Panc1 (cell line): ENCODE data around the gene UBR2. TPM values are rescaled to one million over a fixed set of nuclear protein-coding genes. Genes with fewer than 3 reads are reported as not detected.

Experiments
- ATAC-seq: fragments of 200-7000 bp; cut with Tn5 transposase; 2 replicates; pipeline ENCODE4 v1.9.1; 2020; ENCODE audit warnings: mild to moderate bottlenecking, moderate library complexity
- BruUV-seq: library from RNA; stranded (reverse); fragments of 400-500 nt; replicated peaks from 2 replicates; lab custom pipeline; 2021; lab: Mats Ljungman, UMichigan
- CTCF ChIA-PET: fragments of 300-600 bp; sonication (Branson Sonifier 250); formaldehyde crosslinking; loops from one replicate; lab custom pipeline; 2022; ENCODE audit warnings: antibody characterized with exemption; lab: Charles Lee
- POLR2A ChIA-PET: fragments of 300-600 bp; sonication (Branson Sonifier 250); formaldehyde crosslinking; loops from one replicate; lab custom pipeline; 2022; ENCODE audit warnings: antibody characterized with exemption; lab: Charles Lee
- DNase-seq: peaks from one replicate; pipeline ENCODE4 v3.0.0-alpha.2; 2010; ENCODE audit warnings: low read depth, low spot score
- H3K27ac ChIP-seq: 2 replicates; pipeline ENCODE4 v1.5.1; 2011; ENCODE audit warnings: mild to moderate bottlenecking, low read length, inconsistent platforms
- H3K27me3 ChIP-seq: fragments of 200-500 bp; sonication (Bioruptor generic); 2 replicates; pipeline ENCODE4 v1.6.0; 2014; ENCODE audit warnings: low read length, inconsistent platforms; ENCODE audit not compliant: control insufficient read depth, insufficient read depth
- H3K36me3 ChIP-seq: fragments of 200-500 bp; sonication (Bioruptor generic); 2 replicates; pipeline ENCODE4 v1.5.1; 2014; ENCODE audit warnings: inconsistent platforms, mild to moderate bottlenecking, low read length, moderate library complexity; ENCODE audit not compliant: control insufficient read depth, insufficient read depth
- H3K4me1 ChIP-seq: 2 replicates; pipeline ENCODE4 v1.5.1; 2011; ENCODE audit warnings: inconsistent platforms, mild to moderate bottlenecking, low read length, moderate library complexity; ENCODE audit not compliant: control insufficient read depth, insufficient read depth
- H3K4me3 ChIP-seq, 2 experiments: 2 replicates each; pipeline ENCODE4 v1.5.1; 2011 to 2012; ENCODE audit warnings: low read depth in 2 of 2, low read length in 2 of 2, mild to moderate bottlenecking in 2 of 2, inconsistent platforms in 1 of 2, moderate library complexity in 1 of 2
- H3K9me3 ChIP-seq: fragments of 200-500 bp; sonication (Bioruptor generic); 2 replicates; pipeline ENCODE4 v1.5.1; 2014; ENCODE audit warnings: low read depth, mild to moderate bottlenecking, inconsistent platforms, low read length, moderate library complexity; ENCODE audit not compliant: control insufficient read depth, insufficient read depth
- POLR2AphosphoS5 ChIP-seq: IDR thresholded peaks from 2 replicates; pipeline ENCODE4 v1.6.1; 2012; ENCODE audit warnings: mild to moderate bottlenecking, low read depth, low read length, moderate library complexity
- SIN3A ChIP-seq: IDR thresholded peaks from 2 replicates; pipeline ENCODE4 v1.6.1; 2012; ENCODE audit warnings: low read depth, mild to moderate bottlenecking, low read length, moderate library complexity, borderline replicate concordance; ENCODE audit not compliant: insufficient read depth
- TCF7L2 ChIP-seq: IDR thresholded peaks from 2 replicates; pipeline ENCODE4 v1.6.1; 2011; ENCODE audit warnings: mild to moderate bottlenecking, low read depth, low read length, inconsistent platforms
- in situ Hi-C: cut with HindIII; loops from 2 replicates; pipeline ENCODE4 v1.10.0; 2016; ENCODE audit warnings: low sequenced_read_pairs, low pct_unique_long_range_greater_than_20kb
- intact Hi-C: fragments of 100-400 bp; cut with micrococcal nuclease; formaldehyde crosslinking; loops from one replicate; pipeline ENCODE4 v1.10.0; 2022; ENCODE audit not compliant: unreplicated experiment
- total RNA-seq: library from RNA; stranded (reverse); gene quantifications from one replicate; pipeline ENCODE4 v1.2.1, GENCODE V29; 2021; ENCODE audit not compliant: unreplicated experiment
- TF ChIP-seq, protein P1 (sequence below), 2 experiments: IDR thresholded peaks; 2 replicates each; pipeline ENCODE4 v1.6.1; 2011 to 2012; ENCODE audit warnings: low read depth in 2 of 2, control low read depth in 1 of 2, low read length in 1 of 2, mild to moderate bottlenecking in 1 of 2, moderate library complexity in 1 of 2; ENCODE audit not compliant: insufficient read depth in 1 of 2
- TF ChIP-seq, protein P2 (sequence below): fragments of 450-650 bp; IDR thresholded peaks from 2 replicates; pipeline ENCODE4 v1.5.1; 2017; ENCODE audit warnings: mild to moderate bottlenecking

Gene UBR2
- total RNA-seq, 1 experiment from 2014 or later = 19.1 TPM

DNA sequence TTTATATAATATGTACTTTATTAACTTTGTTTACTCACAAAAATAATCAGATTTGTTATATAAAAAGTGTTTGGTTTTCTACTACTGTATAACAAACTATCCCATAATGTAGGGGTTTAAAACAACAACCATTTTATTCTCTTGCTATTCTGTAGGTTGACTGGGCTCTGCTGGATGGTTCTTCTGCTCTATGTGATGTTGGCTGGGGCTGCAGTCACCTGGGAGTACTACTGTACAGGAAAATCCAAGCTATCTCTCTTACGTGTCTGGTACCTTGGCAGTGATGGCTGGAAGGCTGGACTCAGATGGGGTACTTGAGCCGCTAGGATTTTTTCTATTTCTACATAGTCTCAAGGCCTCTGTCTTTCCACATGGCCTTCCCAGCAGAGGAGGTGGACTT, 44.0 kb upstream of the UBR2 start:
- Histone ChIP-seq H3K36me3 (no peaks in the 10 kb centered on the region), H3K27me3 (no peaks in the 10 kb centered on the region), H3K9me3 (peaks cover 9% of the 10 kb centered on the region; the same call in 1 of the 2 replicates), H3K4me1 (no peaks in the 10 kb centered on the region), H3K27ac (no peak overlapping the region), H3K4me3 (no peak overlapping the region)
- intact Hi-C loops (no loop called here), in situ Hi-C loops (no loop called here)
- ChIA-PET POLR2A (no interaction called here), CTCF (no interaction called here)
- ATAC-seq = no peak
- no peak for TF ChIP-seq TCF7L2
- no peak for TF ChIP-seq POLR2AphosphoS5
- TF ChIP-seq, protein P1, sequence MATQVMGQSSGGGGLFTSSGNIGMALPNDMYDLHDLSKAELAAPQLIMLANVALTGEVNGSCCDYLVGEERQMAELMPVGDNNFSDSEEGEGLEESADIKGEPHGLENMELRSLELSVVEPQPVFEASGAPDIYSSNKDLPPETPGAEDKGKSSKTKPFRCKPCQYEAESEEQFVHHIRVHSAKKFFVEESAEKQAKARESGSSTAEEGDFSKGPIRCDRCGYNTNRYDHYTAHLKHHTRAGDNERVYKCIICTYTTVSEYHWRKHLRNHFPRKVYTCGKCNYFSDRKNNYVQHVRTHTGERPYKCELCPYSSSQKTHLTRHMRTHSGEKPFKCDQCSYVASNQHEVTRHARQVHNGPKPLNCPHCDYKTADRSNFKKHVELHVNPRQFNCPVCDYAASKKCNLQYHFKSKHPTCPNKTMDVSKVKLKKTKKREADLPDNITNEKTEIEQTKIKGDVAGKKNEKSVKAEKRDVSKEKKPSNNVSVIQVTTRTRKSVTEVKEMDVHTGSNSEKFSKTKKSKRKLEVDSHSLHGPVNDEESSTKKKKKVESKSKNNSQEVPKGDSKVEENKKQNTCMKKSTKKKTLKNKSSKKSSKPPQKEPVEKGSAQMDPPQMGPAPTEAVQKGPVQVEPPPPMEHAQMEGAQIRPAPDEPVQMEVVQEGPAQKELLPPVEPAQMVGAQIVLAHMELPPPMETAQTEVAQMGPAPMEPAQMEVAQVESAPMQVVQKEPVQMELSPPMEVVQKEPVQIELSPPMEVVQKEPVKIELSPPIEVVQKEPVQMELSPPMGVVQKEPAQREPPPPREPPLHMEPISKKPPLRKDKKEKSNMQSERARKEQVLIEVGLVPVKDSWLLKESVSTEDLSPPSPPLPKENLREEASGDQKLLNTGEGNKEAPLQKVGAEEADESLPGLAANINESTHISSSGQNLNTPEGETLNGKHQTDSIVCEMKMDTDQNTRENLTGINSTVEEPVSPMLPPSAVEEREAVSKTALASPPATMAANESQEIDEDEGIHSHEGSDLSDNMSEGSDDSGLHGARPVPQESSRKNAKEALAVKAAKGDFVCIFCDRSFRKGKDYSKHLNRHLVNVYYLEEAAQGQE (IDR thresholded peaks at IDR 0.05; ENCODE audit: insufficient read depth in 1 of 2, low read depth in 2 of 2, low read length in 1 of 2) = no peak
- TF ChIP-seq, protein P2, sequence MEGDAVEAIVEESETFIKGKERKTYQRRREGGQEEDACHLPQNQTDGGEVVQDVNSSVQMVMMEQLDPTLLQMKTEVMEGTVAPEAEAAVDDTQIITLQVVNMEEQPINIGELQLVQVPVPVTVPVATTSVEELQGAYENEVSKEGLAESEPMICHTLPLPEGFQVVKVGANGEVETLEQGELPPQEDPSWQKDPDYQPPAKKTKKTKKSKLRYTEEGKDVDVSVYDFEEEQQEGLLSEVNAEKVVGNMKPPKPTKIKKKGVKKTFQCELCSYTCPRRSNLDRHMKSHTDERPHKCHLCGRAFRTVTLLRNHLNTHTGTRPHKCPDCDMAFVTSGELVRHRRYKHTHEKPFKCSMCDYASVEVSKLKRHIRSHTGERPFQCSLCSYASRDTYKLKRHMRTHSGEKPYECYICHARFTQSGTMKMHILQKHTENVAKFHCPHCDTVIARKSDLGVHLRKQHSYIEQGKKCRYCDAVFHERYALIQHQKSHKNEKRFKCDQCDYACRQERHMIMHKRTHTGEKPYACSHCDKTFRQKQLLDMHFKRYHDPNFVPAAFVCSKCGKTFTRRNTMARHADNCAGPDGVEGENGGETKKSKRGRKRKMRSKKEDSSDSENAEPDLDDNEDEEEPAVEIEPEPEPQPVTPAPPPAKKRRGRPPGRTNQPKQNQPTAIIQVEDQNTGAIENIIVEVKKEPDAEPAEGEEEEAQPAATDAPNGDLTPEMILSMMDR = no peak
- TF ChIP-seq SIN3A = no peak
- DNase-seq = no peak
- BruUV-seq = no TSS peak

DNA sequence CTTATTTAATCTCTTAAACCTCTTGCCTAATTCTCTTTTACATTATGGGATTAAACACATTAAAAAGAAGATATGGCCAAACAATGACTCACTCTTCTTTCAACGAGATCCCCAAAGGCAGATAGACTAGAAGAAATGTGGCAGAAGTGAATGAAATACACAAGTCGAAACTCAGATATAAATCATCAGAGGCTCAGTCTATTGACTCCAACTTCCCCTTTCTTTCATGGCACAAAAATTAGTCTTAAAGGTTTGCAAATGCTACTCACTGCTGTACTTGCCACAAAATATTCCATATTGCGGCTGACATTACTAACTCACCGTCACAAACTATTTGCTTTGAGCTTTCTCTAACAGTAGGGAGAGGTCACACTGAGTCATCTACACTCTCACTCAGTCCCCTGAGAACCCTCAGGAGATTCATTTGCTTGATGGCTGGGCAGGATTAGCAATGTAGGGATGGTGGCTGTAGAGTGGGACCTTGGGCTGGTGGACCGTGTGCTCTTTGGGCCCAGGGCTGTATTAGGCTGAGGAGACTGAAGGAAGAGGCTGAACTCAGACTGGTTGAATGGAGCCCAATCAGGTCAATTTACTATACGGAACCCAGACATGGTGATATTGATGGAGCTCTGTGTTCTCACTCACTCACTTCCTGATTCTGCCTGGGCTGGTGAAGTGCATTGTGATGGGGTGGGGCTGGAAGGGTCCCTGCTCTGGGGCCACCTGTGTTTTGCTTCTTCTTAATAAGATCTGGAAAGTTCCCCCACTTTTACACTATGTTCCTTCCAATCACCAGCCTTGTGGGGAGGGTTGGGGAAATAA, 42.8 kb upstream of the UBR2 start:
- CTCF ChIA-PET = no interaction called here
- H3K4me1 ChIP-seq = no peaks in the 10 kb centered on the region
- TF ChIP-seq TCF7L2 = no peak
- TF ChIP-seq, protein P1 (IDR thresholded peaks at IDR 0.05; ENCODE audit: insufficient read depth in 1 of 2, low read depth in 2 of 2, low read length in 1 of 2) = no peak
- TF ChIP-seq POLR2AphosphoS5 = no peak
- TF ChIP-seq, protein P2 = no peak
- in situ Hi-C loops (no loop called here), intact Hi-C loops (no loop called here)
- H3K4me3 ChIP-seq = no peak overlapping the region
- no peaks in the 10 kb centered on the region for H3K27me3 ChIP-seq
- H3K36me3 ChIP-seq = no peaks in the 10 kb centered on the region
- no peak for ATAC-seq
- no peak for DNase-seq
- BruUV-seq = no TSS peak
- no peak overlapping the region for H3K27ac ChIP-seq
- POLR2A ChIA-PET = interaction anchor here (0.7 kb wide), 1 partner anchor 24 kb away, joined by 4 read pairs; no protein-coding TSS in a partner anchor
- peaks cover 9% of the 10 kb centered on the region; the same call in 1 of the 2 replicates for H3K9me3 ChIP-seq
